Stimulated activated CD8-positive, alpha-beta memory T cell treated with anti-CD3 and anti-CD28 coated beads, Interleukin-7, amount 100 ng/mL, for 1 hour (primary cell): Measurements from ENCODE around the gene TBX10.
"Not testable (repeated sequence)": the region's sequence is repeated elsewhere in the genome, so short reads cannot be mapped to it uniquely, and the experiment has no call there.

Experiments used
- DNase-seq, 2 donors: peaks; one replicate each; pipeline ENCODE4 v3.0.0-alpha.2; 2020; ENCODE audit warnings: low read depth in 2 of 2

TBX10 gene

DNA sequence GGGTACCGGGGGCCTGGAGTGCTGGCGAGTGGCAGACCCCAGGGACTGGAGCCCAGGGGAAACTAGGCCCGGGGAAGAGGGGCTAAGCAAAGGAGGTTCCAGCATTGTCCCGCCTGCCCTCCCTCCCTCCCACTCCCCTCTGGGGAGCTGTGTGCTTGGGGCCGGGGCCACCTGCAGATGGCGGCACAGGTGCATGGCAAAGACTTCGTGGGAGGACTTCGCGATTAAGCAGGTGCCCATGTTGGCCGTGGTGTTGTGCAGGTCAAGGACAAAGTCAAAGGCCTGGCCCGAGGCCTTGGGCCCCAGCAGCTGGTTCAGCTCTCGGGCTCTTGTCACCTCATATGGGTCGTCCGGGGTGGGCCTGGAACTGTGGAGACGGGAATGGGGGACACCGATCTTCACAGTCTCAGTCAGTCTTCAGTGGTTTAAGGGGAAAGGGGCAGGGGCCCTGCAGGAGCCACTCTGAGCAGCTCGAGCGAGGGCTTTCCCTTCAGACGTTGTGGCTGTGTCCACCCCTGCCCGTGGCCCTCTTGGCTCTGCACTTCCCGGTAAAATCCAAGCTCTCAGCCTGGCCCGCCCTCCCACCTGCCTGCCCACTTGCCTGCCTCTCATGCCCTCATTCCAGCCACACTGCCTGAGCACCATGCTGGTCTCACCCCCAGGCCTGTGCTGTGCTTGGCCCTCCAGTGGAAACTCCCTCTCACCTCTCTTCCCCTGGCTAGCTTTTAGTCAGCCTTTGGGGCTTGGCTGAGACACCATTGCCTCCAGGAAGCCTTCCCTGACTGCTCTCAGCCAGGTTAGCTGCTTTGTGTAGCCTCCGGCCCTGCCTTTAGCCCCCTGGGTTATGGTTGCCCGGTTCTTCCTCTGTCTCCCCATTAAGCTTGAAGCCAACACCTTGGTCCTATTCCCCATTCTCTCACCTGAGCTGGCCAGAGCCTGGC is 6.2 kb upstream of the TBX10 start:
- DNase-seq = no peak

DNA sequence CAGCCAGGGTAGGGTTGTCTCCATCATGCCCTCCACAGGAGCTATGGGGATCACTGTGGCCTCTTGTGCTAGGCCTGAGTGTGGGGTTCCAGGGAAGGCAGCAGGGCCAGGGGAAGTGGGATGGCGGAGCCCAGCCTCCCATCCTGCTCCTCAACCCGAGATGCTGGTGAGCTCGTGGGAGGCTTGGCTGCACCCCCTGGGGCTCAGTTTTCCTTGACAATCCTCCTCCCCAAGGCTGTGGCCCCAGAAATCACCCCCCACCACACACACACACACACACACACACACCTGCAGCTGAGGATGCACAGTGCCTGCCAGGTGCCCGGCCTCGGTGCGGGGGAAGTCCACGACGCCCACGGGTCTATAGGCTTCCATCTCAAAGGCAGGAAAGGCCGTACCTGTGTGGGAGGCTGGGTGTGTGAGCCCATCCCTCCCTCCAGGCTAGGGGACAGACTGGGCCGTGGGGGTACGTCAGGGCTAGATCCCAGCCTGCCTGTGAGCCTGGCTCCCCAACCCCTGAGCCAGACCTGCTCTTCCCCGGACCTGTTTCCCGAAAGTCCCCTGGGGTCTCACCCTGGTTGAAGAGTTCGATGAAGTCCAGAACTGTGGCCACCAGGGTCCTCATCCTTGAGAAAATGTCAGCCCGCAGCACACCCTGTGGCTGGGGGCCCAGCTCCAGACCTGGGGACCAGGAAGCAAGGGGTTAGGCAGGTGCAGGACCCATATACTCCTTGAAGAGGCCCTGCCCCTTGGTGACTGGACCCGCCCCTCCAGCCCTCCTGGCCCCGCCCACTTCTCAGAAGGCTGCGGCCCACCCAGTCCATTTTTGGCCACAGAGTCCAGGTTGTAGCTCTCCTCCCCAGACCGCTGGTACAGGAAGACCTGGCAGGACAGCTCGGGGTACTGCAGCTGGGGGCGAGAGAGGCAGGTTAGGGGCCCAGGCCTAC is 5.2 kb upstream of the TBX10 start:
- no peak for DNase-seq

DNA sequence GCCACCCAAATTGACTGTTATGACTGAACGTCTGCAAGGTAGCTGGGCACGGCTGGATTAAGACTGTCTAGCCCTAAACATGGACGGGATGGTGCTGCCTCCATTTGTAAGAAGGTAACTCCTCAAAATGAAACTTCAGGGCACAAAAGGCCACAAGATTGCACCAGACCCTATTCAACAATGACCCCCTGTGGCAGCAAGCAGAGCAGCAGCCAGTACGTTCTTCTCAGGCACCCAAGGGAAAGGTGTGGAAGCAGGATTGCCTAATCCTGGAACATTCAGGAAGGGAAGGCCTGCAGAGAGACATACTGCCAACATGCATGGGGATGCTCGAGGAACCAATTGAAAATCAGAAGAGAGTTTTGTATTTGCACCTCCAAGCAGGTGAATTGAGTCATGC is 4.5 kb upstream of the TBX10 start:
- no peak for DNase-seq

DNA sequence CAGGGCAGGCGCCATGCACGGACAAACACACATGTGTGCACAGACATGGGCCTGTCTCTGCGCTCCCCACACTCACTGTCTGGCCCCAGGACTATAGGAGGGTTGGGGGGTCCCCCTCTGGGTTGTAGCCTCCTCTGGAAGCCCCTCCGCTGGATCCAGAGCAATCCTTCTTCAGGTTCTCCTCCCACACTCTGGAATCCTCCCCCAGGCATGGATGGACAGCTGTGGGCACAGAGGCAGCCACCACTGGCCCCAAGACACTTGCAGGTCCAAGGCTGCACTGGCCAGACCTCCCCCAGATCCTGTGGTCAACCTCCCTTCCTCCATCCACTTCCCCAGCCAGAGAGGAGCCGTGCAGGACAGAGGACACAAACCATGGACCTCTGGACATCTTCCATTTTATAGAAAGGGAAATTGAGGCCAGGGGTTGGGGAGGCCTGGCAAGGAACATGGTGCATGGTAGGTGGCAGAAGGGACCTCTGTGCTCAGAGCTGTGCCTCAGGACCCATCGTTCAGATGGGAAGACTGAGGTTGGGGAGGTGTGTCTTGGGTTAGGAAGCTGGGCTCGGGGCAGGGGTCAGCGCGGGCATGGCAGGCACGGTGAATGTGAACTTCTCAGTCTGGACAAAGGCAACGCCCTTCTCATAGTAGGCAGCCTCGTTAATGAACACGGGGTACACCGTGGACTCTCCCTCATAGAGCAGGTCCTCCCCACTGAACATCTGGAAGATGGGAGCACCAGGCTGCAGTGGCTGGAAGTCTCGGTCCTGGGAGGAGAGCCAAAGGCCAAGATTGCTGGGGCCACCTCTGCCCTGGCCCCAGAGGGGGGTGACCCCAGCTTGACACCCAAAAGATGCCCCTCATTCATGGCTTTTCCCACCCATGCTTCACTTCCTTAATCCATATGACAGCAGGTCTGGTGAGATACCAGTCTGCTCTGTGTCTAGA is 2.9 kb upstream of the TBX10 start:
- DNase-seq = no peak

DNA sequence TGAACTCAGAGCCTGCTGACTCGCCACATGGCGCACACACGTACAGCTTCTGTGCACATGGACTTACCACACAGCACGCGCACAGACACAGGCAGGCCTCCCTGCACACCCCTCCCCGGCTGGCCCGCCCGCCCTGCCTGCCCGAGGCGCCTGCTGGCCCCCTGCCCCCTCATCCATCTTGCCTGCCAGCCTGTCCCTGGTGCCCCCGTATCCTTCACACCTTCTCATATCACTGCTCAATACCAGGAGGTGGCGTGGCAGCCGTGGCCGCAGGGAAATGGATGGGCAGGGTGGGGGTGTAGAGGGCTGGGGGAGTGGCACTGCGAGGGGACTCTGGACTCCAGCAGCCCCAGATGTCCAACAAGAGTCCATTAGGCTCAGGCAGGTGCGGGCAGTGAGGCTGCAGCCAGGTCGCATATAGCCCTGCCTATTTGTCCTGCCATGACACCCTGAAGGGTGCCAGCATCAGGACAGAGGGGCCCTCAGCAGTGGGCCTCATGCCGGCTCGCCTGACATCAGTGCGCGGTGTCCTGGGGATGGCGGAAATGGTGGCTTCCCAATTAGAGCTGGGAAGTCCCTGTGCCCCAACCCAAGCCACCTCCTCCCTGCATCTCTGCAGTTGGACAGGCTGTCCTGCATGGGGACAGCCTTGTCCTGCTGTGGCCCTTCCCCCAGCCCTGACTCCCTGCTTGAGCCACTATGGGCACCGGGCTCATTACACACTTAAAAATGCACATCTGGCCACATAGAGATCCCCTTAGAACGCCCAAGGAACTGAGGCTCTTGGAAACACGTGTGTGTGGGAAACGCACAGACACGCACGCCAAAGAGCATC is 2.0 kb upstream of the TBX10 start:
- DNase-seq = no peak

DNA sequence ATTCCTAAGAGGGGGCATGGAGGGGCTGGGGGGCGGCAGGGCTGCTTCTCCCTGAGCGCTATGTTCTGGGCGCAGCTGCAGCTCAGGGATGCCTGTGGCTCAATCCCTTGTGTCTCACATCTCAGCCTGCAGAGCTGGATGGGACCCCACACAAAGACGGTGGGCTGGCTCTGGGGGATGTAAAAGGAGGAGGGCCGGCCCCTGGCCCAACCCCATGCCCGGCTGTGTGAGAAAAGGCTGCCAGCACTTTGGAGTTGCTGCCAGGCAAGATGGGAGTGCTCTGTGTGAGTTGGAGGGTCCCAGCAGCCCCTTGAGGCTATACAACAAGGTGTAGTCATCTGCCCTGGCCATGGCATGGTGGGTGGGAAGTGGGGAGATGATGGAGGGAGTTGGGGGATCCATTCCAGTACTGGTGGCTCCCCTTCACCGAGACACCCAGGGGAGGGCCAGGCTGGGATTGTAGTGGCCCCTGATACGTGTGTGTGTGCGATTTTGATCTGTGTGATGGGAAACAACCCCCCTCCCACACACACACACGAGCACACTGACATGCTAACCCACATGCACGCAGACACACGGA is 1.3 kb upstream of the TBX10 start:
- no peak for DNase-seq

DNA sequence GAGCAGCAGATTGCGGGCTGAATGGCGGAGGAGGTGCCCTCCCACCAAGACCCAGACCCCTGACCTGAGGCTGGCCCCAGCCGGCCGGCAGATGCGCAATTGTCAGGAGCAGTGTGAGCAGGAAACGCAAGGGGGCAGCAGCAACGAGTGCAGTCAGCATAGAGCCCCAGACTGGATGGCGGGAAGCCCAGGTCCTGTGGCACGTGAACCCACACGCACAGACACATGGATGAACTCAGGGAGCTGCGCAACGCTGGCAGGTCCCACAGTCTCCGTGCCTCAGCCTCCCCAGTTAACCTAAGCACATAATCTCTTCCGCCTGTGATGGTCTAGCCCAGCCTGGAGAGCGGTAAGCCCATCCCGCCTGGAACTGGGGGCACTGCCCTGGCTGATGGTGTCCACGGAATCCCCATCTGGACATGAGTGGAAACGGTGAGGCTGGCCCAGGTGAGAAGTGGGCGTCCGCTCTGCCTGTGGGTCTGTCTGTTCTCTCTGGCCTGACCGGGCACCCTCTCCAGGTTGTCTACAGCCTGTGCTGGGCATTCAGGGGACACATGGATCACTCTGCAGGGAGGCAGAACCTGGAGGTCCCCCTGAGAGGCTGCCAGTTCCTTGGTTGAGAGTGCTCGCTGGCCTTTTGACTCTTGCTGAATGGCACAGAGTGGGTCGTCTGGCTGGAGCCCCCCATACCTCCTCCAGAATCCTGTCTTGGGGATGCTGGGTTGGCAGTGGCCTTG is 626 bp upstream of the TBX10 start:
- peak in 1 of 2 donors; percentile 38 for DNase-seq

DNA sequence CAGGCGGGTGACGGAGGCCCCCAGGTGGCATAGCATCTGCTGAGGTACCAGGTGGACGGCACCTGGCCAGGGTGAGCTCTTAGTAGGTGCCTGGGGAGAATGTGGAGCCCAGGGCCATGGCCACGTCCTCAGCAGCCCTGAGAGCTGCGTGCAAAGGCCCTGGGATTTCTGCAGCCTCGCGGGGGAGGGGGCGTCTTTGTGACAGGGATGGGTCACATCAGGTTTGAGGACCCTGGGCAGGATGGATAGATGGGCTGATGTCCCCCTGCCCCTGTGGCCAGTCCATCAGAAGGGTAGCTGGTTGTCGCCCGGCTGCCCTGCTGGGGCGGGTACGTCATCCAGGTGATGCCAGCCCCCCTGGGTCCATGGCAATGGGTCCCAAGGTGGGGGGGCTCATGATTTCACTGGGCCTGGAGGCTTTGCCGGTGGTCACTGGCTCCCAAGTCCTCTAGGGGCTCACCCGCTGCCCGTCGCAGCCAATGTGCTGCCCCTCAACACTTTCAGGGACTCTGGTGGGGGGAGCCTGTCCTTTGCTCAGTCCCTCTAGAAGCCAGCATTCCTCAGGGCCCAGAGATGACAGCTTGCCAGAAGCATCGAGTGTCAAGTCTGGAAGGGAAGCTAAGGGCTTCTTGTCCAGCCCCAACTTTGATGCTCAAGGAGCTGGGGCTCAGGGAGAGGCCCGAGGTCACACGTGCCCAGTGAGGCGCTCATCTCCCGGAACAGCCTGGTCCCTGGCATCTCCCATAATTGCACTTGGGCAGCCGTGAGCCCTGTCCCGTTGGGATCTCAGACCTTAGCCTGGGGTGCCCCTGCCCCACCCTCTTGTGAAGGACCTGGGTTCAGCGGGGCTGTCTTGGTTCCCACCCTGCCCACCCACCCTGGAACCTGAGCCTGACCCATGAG is 777 bp downstream of the TBX10 start:
- DNase-seq = no peak

DNA sequence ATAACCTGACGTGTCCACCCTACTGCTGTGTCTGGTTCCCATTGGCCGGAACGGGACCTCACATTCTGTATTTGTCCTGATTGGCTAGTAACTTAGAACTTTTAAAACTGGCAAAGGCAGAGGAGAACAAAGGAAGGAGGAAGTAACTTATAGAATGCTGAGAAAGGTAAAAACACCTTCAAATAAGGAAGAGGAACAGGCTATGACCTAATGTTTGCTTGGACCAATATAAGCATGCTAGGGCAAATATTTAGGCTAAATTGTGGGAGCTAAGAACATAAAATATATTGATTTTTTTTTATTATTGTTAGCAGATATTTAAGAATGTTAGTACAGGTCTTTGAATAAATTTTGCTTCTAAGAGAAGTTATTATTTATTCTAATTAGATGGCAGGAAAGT is 2.1 kb downstream of the TBX10 start:
- DNase-seq = not testable (repeated sequence)

DNA sequence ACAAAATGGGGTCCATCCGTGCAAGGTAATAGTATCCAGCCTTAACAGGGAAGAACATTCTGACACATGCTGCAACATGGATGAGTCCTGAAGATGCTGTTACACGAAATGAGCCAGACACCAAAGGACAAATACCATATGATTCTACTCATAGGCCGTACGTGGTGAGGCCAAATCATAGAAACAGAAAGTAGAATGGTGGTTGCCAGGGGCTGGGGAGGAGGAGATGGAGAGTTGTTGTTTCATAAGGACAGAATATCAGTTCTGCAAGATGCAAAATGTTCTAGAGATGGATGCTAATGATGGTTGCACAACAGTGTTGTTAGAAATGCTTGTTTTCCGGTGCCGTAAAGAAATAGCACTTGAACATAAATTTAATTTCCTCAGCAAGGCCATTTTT is 2.6 kb downstream of the TBX10 start:
- DNase-seq = no peak

DNA sequence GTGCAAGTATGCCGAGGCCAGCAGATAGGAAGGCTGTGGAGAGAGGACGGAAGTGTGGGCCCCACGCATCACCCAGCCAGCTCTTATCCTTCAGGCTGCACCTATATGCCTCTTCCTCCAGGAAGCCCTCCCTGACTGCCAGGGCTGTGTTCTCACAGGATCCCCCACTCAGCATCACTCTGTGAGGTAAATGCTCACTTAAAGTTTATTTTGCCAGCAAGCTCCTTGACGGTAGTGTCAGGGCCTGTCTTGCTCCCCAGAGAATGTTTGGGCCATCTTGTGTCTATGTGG is 4.4 kb downstream of the TBX10 start:
- no peak for DNase-seq

DNA sequence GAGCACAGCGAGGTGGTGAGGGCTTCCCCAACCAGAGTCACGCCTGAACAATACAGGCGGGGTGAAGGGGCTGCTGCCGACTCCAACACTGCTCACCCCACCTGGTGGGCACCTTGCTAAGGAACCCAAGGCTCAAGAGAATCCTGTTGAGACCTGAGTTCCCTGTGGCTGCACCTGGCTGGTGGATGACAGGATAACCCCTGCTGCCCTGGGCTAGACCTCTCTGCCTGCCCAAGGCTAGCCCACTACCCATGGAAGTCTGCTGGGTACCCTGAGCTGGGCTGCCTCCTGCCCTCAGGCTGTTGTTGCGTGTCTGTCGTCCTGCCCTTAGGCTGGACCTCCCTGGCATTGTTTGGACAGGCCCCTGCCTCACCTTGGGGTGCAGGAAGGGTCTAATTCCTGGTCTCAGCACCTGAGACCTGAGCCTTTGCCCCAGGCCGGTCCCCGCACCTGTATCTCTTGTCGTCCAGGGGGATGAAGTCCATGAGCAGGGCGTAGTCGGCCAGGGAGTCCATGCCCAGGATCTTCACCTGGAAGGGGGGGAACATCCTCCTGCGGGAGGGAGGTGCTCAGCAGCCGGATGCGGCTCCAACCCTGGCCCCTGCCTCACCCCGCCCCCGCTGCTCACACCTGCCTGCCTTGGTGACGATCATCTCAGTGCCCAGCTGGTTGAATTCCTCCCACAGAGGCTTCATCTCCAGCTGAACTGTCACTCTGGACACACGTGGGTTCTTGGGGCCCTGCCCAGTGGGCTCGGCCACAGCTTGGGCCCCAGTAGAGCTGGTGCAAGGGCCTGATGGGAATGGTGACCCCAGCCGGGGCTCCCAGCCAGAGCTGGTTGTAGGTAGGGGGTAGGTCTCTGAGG is 5.0 kb downstream of the TBX10 start:
- no peak for DNase-seq

DNA sequence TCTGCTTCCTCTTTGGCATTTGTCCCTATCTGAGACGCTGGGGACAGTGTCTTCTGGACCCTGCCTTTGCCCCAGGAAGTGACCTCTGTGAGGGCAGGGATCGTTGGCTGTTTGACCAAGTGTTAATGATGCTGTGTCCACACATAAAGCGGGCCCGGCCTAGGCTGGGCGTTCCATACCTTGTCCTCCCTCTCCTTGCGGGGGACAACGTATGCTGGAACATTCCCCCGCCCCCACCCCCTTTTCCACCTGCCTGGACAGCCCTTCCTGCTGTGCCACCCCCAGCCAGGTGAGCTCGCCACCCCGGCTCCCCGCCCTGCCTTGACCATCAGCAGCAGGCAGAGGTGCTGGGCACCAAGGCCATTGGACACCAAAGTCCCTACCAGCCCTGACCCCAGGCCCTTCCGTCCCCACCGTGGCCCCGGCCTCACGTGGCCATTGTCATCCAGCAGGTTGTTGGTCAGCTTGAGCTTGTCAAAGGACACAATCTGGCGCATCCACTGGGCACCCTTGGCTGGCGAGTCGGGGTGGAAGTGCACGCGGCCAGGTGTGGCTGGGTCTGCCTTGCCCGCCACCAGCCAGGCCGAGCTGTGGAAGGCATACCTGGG is 5.7 kb downstream of the TBX10 start:
- DNase-seq = no peak

DNA sequence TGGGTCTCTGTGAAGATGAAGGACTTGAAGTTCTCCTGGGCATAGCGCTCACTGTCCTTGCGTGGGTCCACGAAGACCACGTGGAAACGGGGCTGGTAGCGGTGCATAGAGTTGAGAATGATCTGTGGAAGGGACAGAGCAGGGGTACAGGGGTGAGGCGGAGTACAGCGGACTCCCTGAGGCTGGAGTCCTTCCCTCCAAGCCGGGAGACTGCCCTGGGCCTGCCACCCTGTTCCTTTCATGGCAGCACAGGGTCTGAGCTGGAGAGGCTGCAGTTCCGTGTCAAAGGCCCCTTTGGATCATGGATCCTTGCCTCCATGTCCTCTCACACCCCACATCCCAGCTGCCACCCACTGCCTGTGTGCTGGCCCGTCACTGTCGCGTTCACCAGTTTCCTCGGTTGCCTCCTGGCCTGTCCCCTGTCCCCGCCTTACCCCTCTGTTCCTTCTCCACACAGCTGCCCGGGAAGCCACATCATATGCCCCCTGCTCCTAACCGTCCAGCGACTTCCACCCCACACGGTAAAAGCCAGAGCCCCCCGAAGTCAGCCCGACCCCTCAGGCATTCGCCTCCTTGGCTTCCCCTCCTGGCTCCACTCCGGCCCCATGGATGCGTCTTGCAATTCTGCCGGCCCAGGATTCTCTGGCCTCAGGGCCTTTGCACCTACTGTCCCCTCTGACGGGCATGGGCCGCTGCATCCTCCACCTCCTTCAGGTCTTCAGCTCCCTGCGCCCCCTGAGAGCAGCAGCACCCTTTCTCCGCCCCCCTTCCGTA is 6.4 kb downstream of the TBX10 start:
- no peak for DNase-seq

DNA sequence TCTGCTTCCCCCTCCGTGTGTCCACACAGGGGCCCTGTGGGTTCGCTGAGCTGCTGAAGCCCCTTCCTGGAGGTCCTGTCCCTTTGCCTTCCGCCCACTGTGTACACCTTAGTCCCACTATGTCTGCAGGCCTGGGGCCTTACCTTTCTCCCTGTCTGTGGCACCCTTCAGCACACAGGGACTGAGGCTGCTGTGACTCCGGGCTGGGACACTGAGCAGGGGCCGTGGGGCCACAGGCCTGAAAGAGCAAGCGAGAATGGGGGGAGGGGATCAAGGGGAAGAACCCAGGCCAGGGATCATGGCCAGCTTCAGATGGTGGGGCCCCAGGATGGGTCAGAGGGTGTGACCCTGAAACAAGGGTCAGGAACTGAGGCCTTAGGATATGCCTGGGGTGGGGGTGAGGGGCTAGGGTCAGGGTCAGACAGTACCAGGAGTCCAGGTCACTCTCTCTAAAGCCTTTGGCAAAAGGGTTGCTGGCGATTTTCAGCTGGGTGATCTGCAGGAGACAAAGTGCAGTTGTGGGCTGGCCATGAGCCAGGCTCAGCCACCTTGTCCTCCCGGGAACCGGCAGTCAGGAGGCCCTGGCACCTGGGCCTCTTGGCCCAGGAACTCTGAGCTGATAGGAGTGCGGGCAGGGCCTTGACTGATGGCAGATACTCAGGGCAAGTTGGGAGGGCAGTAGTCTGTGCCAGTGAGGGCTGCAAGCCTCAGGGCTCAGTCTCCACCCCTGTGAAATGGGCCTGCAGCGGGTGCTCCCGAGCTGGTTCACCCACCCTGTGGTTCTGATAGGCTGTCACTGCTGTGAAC is 7.2 kb downstream of the TBX10 start:
- DNase-seq = no peak

DNA sequence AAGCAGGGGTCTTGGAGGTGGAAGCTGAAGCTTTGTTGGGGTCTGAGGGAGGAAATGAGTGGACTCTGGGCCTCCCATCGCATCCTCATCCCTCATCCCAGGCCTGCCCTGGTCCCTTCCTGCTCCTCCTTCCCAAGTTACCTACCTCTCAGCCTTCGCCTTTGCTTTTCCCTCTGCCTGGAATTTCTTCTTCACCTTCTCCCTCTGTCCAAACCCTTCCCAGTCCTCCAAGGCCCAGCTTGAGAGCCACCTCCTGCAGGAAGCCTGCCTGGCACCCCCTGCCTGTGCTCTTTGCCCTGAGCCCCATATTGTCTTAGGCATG is 7.7 kb downstream of the TBX10 start:
- DNase-seq = no peak
